ENCODE measurements around the gene SFN. TPM values are rescaled to one million over a fixed set of nuclear protein-coding genes. Genes with fewer than 3 reads are reported as not detected.

Gene SFN
- total and polyA plus RNA-seq, 2 of the 13 experiments (the other 11 are each of a cell fraction or from before 2014, with no cell fraction given) = 4.3 to 5.6 TPM

- TF ChIP-seq AKAP8 (CRISPR knock-in tag; IDR thresholded peaks at IDR 0.05) (peak; percentile 99), ZSCAN21 (CRISPR knock-in tag; IDR thresholded peaks at IDR 0.05; ENCODE audit: borderline replicate concordance) (peak; percentile 96), CERS6 (CRISPR knock-in tag; IDR thresholded peaks at IDR 0.05) (0 out of 2 replicates have a peak, but pooled peaks have one; percentile 45), ZNF550 (CRISPR knock-in tag; IDR thresholded peaks at IDR 0.05; ENCODE audit: borderline replicate concordance) (0 out of 2 replicates have a peak, but pooled peaks have one; percentile 19), TOPORS (CRISPR knock-in tag; IDR thresholded peaks at IDR 0.05) (peak; percentile 69), ZFP36L1 (CRISPR knock-in tag; IDR thresholded peaks at IDR 0.05) (peak; percentile 46; the same call in 1 of the 2 replicates), NCOA5 (CRISPR knock-in tag; IDR thresholded peaks at IDR 0.05) (no peak), POLR2G (IDR thresholded peaks at IDR 0.05; ENCODE audit: low read depth, low read length) (peak; percentile 95), NKX3-1 (CRISPR knock-in tag; IDR thresholded peaks at IDR 0.05) (peak; percentile 83), ZNF737 (CRISPR knock-in tag; IDR thresholded peaks at IDR 0.05; ENCODE audit: borderline replicate concordance) (peak; percentile 73; the same call in 1 of the 2 replicates), ZNF547 (CRISPR knock-in tag; IDR thresholded peaks at IDR 0.05) (peak; percentile 65), ZBTB8A (CRISPR knock-in tag; IDR thresholded peaks at IDR 0.05; ENCODE audit: borderline replicate concordance, low read depth) (0 out of 2 replicates have a peak, but pooled peaks have one; percentile 83), FUBP1 (CRISPR knock-in tag; IDR thresholded peaks at IDR 0.05; ENCODE audit: borderline replicate concordance) (no peak), TFAP4 (IDR thresholded peaks at IDR 0.05; ENCODE audit: borderline replicate concordance, low read depth) (peak; percentile 91), NFAT5 (CRISPR knock-in tag; IDR thresholded peaks at IDR 0.05) (no peak; the same call in 1 of the 2 replicates), SOX5 (CRISPR knock-in tag; IDR thresholded peaks at IDR 0.05; ENCODE audit: borderline replicate concordance) (peak; percentile 26; the same call in 1 of the 2 replicates), BCL3 (CRISPR knock-in tag; IDR thresholded peaks at IDR 0.05) (no peak; the same call in 1 of the 2 replicates)
Observed at GRCh38 chr1:26889551-26890466, 26.9 kb downstream of the SFN start, which contains the start of gene GPN2 (continued).

Data from HepG2 (cell line).